Retinal pigment epithelial cell (primary cell): ENCODE data around the gene TMEM18.
"Not testable (repeated sequence)": the region's sequence is repeated elsewhere in the genome, so short reads cannot be mapped to it uniquely, and the experiment has no call there.

ENCODE experiments used
- DNase-seq: peaks from one replicate; pipeline ENCODE4 v3.0.0-alpha.2; 2010; ENCODE audit warnings: low read depth
- H3K4me3 ChIP-seq: 2 replicates; pipeline ENCODE4 v1.5.1; 2011; ENCODE audit warnings: mild to moderate bottlenecking, low read length, control low read depth, moderate library complexity
- TF ChIP-seq, protein P1 (sequence below): conservative IDR thresholded peaks from 2 replicates; pipeline ENCODE4 v1.5.1; 2011; ENCODE audit warnings: low read depth, low read length, control low read depth, inconsistent platforms

The TMEM18 gene

DNA sequence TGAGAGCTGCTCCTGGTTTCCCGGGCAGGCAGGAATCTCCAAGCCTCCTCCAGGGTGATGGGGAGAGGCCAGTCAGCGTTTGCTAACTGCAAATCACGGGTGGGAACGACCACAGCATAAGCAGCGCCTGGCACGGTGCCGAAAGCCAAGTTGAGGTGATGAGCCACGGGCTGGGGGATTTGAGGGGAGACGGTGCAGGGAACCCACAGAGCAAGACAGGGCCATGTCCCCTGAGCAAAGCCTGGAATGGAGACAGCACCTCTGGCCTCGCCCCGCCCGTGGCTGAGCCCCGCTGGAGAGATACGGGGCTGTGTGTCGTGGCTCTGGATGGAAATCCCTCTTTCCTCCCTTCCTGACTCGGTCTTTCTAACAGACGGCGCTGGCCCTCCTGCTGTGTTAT, 31.5 kb upstream of the TMEM18 start:
- DNase-seq: no peak
- TF ChIP-seq, protein P1, sequence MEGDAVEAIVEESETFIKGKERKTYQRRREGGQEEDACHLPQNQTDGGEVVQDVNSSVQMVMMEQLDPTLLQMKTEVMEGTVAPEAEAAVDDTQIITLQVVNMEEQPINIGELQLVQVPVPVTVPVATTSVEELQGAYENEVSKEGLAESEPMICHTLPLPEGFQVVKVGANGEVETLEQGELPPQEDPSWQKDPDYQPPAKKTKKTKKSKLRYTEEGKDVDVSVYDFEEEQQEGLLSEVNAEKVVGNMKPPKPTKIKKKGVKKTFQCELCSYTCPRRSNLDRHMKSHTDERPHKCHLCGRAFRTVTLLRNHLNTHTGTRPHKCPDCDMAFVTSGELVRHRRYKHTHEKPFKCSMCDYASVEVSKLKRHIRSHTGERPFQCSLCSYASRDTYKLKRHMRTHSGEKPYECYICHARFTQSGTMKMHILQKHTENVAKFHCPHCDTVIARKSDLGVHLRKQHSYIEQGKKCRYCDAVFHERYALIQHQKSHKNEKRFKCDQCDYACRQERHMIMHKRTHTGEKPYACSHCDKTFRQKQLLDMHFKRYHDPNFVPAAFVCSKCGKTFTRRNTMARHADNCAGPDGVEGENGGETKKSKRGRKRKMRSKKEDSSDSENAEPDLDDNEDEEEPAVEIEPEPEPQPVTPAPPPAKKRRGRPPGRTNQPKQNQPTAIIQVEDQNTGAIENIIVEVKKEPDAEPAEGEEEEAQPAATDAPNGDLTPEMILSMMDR: no peak
- no peak overlapping the region for H3K4me3 ChIP-seq

DNA sequence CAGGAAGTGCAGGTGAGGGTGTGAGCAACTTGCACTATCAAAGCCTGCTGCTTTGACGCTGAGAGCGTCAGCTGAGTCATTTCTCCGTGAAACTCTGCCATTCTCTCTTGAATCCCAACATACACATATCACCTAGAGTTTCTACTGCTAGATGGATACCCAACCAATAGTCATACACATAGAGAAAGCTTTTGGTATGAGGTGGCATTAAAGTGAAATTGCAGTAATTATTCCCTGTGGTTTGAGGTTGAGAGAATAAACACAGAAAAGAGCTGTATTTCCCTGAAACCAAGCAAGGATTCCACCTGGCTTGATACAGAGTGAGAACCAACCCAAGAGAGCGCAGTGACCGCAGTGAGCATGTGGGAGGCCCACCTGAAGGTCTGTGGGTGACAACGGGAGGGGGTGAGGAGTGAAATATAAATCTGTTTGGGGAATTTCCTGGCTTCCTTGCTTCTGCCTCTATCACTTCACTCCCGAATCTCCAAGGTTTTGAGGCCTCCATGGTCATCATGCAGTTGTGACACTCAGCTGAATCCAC, 28.8 kb upstream of the TMEM18 start:
- H3K4me3 ChIP-seq: no peak overlapping the region
- no peak for DNase-seq
- TF ChIP-seq, protein P1: no peak

DNA sequence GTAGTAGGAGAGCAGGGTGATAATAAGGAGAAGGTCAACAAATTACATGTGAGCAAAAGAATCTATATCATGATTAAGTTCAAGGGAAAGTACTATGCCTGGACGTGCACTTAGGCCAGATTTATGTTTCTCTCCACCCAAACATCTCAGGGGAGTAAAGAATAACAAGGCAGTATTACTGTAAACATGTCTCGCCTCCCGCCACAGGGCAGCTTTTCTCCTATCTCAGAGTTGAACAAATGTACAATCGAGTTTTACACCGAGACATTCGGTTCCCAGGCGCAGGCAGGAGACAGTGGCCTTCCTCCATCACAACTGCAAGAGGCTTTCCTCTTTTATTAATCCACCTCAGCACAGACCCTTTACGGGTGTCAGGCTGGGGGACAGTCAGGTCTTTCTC, 25.6 kb upstream of the TMEM18 start:
- not testable (repeated sequence) for H3K4me3 ChIP-seq

DNA sequence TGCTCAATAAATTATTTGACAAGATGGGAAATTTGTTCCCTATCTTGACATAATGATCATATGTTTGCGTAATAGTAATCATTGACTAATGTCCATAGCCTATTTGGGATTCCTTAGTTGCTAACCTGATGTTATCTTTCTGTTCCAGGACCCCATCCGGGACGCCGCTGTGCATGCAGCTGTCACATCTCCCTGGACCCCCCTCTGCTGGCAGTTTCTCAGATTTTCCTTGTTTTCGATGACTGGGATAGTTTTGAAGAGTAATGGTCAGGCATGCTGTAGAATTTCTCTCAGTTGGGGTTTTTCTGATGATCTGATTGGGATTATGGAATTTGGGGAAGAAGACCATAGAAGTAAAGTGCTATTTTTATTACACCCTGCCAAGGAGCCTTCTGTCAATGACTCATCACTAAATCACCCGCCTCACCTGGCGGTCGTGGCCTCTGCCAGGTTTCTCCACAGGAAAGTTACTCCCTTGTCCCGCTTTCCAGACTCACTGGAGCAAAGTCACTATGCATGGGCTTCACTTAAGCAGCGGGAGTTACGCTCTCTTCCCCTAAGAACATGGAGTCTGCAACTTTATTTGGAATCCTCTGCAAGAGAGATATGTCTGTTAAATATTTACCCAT, 19.9 kb upstream of the TMEM18 start:
- no peak for DNase-seq

More for the DNA sequence above, 25.6 kb upstream of the TMEM18 start:
- not testable (repeated sequence) for DNase-seq

DNA sequence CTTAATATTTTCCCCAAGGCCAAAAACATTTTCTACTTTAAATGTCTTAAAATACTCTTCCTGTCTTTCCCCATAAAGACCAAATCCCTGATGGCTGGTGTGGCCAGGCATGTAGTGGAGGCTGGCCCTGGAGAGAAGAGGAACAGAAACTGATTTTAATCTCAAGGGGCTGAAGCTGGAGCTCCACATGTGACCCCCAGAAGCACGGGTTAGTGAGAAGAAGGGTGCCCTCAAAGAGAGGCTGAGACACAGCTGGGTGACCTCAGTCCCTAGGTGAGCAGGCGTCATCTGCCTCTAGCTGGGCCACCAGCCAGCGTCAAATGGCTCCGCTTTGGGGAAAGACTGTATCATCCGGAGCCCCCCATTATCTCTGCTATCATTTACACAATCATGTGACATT, 19.3 kb upstream of the TMEM18 start:
- TF ChIP-seq, protein P1: no peak
- no peak for DNase-seq
- H3K4me3 ChIP-seq: no peak overlapping the region

More for the DNA sequence above, 19.9 kb upstream of the TMEM18 start:
- TF ChIP-seq, protein P1: no peak
- H3K4me3 ChIP-seq: no peak overlapping the region

DNA sequence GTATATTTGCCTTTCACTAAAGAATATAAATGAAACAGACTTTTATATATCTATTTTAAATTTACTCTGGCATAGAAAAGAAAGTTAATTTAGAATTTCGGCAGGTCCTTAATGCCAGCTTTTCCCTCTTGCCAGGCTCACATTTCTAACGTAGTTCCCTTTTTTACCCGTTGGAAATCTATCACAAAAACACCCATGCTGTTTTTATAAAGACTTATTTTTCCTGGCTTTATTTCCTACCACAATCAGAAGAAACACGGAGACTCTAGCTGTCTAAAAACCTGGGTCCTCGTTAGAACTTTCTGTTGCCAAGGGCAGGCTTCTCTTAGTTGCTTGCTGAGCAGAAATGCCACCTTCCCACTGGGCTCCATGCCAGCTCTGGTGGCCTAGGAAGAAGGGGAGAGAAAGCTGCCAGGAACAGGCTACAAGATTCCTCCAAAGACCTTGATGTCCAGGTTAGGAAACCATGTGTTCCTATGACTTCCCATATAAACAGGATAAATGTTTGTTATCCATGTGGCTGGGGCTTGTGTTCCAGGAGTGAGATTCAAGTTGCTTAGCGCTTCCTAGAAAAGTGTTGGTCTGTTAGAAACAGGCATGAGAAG, 17.8 kb upstream of the TMEM18 start:
- DNase-seq: no peak
- TF ChIP-seq, protein P1: no peak
- no peak overlapping the region for H3K4me3 ChIP-seq

DNA sequence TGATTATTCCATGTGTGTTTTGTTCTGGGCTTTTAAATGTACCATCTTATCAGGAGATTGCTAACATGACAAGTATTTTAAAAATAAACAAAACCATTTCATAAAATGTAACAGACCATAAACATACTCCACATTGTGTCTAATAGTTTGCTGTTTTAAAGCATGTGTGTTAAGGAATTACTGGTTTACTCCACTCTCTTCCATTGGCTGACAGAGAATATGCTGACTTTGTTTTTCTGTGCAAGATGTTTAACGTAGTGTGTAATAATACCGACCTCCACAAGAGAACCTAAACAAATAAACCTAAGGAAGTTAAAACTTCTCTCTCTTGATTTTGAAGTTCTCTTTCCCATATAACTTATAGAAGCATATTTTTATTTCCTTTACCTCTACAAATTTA, 17.0 kb upstream of the TMEM18 start:
- H3K4me3 ChIP-seq: no peak overlapping the region
- TF ChIP-seq, protein P1: no peak
- DNase-seq: no peak
